H9 (cell line): ENCODE results near the gene ADH1B. TPM values are rescaled to one million over a fixed set of nuclear protein-coding genes. Genes with fewer than 3 reads are reported as not detected.
A peak's percentile ranks its signal among the peaks of the same experiment; 100 is the strongest.
"Not testable (repeated sequence)": the region's sequence is repeated elsewhere in the genome, so short reads cannot be mapped to it uniquely, and the experiment has no call there.

Experiments
- DNase-seq: peaks from one replicate; pipeline ENCODE4 v3.0.0-alpha.2; 2017
- H2AFZ ChIP-seq: one replicate; pipeline ENCODE4 v1.6.1; 2013; ENCODE audit warnings: mild to moderate bottlenecking, low read length, control low read depth, moderate library complexity
- H2AK5ac ChIP-seq: 2 replicates; pipeline ENCODE4 v1.6.1; 2013; ENCODE audit warnings: low read length, control low read depth, mixed read lengths; ENCODE audit not compliant: insufficient read length
- H2BK120ac ChIP-seq: one replicate; pipeline ENCODE4 v1.6.1; 2013; ENCODE audit warnings: low read depth, mild to moderate bottlenecking, low read length, control low read depth, inconsistent platforms; ENCODE audit not compliant: poor library complexity, severe bottlenecking
- H2BK12ac ChIP-seq: 2 replicates; pipeline ENCODE4 v1.6.1; 2013; ENCODE audit warnings: low read length, control low read depth, mixed read lengths, low read depth; ENCODE audit not compliant: insufficient read length
- H2BK15ac ChIP-seq: 2 replicates; pipeline ENCODE4 v1.6.1; 2013; ENCODE audit warnings: low read depth, low read length, control low read depth
- H2BK20ac ChIP-seq: one replicate; pipeline ENCODE4 v1.6.1; 2013; ENCODE audit warnings: low read depth, mild to moderate bottlenecking, low read length, control low read depth, inconsistent platforms; ENCODE audit not compliant: poor library complexity, severe bottlenecking
- H2BK5ac ChIP-seq: 2 replicates; pipeline ENCODE4 v1.6.1; 2013; ENCODE audit warnings: low read length, control low read depth, mixed read lengths; ENCODE audit not compliant: insufficient read length
- H3K14ac ChIP-seq: 2 replicates; pipeline ENCODE4 v1.6.1; 2013; ENCODE audit warnings: low read length, control low read depth; ENCODE audit not compliant: insufficient read depth
- H3K18ac ChIP-seq: 2 replicates; pipeline ENCODE4 v1.6.1; 2013; ENCODE audit warnings: low read depth, mild to moderate bottlenecking, mixed read lengths, low read length, control low read depth; ENCODE audit not compliant: insufficient read length
- H3K23ac ChIP-seq: 2 replicates; pipeline ENCODE4 v1.6.1; 2013; ENCODE audit warnings: low read length, control low read depth, mixed read lengths, low read depth; ENCODE audit not compliant: insufficient read length
- H3K23me2 ChIP-seq: 2 replicates; pipeline ENCODE4 v1.6.1; 2013; ENCODE audit warnings: low read depth, mild to moderate bottlenecking, mixed read lengths, low read length, control low read depth; ENCODE audit not compliant: insufficient read length, poor library complexity, severe bottlenecking
- H3K27ac ChIP-seq: 2 replicates; pipeline ENCODE4 v1.5.1; 2013; ENCODE audit warnings: low read length, control low read depth, mixed read lengths, low read depth; ENCODE audit not compliant: insufficient read length
- H3K27me3 ChIP-seq: 2 replicates; pipeline ENCODE4 v1.6.1; 2013; ENCODE audit warnings: low read length, control low read depth, inconsistent platforms; ENCODE audit not compliant: insufficient read depth
- H3K4ac ChIP-seq: 2 replicates; pipeline ENCODE4 v1.6.1; 2013; ENCODE audit warnings: low read depth, mild to moderate bottlenecking, control low read depth, inconsistent platforms, low read length, moderate library complexity
- H3K4me1 ChIP-seq: 2 replicates; pipeline ENCODE4 v1.6.1; 2013; ENCODE audit warnings: low read length, control low read depth, inconsistent platforms; ENCODE audit not compliant: insufficient read depth
- H3K4me2 ChIP-seq: 2 replicates; pipeline ENCODE4 v1.6.1; 2013; ENCODE audit warnings: low read length, control low read depth, mixed read lengths; ENCODE audit not compliant: insufficient read length, insufficient read depth
- H3K56ac ChIP-seq: 2 replicates; pipeline ENCODE4 v1.6.1; 2013; ENCODE audit warnings: low read depth, mild to moderate bottlenecking, mixed read lengths, low read length, control low read depth; ENCODE audit not compliant: insufficient read length
- H3K79me1 ChIP-seq: 2 replicates; pipeline ENCODE4 v1.6.1; 2013; ENCODE audit warnings: low read depth, mild to moderate bottlenecking, moderate library complexity, low read length, control low read depth, inconsistent platforms; ENCODE audit not compliant: insufficient read depth, poor library complexity, severe bottlenecking
- H3K79me2 ChIP-seq: 2 replicates; pipeline ENCODE4 v1.6.1; 2013; ENCODE audit warnings: low read length, control low read depth, inconsistent platforms; ENCODE audit not compliant: insufficient read depth
- H3K9ac ChIP-seq: 2 replicates; pipeline ENCODE4 v1.6.1; 2013; ENCODE audit warnings: low read length, control low read depth, mixed read lengths; ENCODE audit not compliant: insufficient read length; ENCODE audit errors: extremely low read depth
- H3K9me3 ChIP-seq: one replicate; pipeline ENCODE4 v1.6.1; 2013; ENCODE audit warnings: low read depth, low read length, inconsistent platforms; ENCODE audit not compliant: control insufficient read depth
- H3T11ph ChIP-seq: one replicate; pipeline ENCODE4 v1.6.1; 2013; ENCODE audit warnings: mild to moderate bottlenecking, low read length, control low read depth, inconsistent platforms
- H4K20me1 ChIP-seq: one replicate; pipeline ENCODE4 v1.6.1; 2013; ENCODE audit not compliant: control insufficient read depth, insufficient read length, insufficient read depth
- H4K5ac ChIP-seq: 2 replicates; pipeline ENCODE4 v1.6.1; 2013; ENCODE audit warnings: low read depth, mild to moderate bottlenecking, mixed read lengths, low read length, control low read depth; ENCODE audit not compliant: insufficient read length
- H4K8ac ChIP-seq: replicated peaks from 2 replicates; pipeline ENCODE4 v1.6.1; 2013; ENCODE audit warnings: low read length, control low read depth, mixed read lengths, low read depth; ENCODE audit not compliant: insufficient read length
- H4K91ac ChIP-seq: 2 replicates; pipeline ENCODE4 v1.6.1; 2013; ENCODE audit warnings: low read depth, mild to moderate bottlenecking, moderate library complexity, mixed read lengths, low read length, control low read depth; ENCODE audit not compliant: insufficient read length
- H3K27ac Mint-ChIP-seq, 3 experiments: 2 replicates in 2 of 3; 3 replicates in 1 of 3; pipeline ENCODE4 v1.8.0; 2020 to 2021; ENCODE audit warnings: mixed read lengths in 3 of 3, mild to moderate bottlenecking in 1 of 3, moderate library complexity in 1 of 3
- H3K27me3 Mint-ChIP-seq: 2 replicates; pipeline ENCODE4 v1.8.0; 2021; ENCODE audit warnings: low read depth, mild to moderate bottlenecking, moderate library complexity, mixed read lengths
- H3K36me3 Mint-ChIP-seq, 3 experiments: 2 replicates in 2 of 3; 3 replicates in 1 of 3; pipeline ENCODE4 v1.8.0; 2020 to 2021; ENCODE audit warnings: low read depth in 3 of 3, mixed read lengths in 3 of 3; ENCODE audit not compliant: insufficient read depth in 1 of 3
- H3K4me1 Mint-ChIP-seq, 2 experiments: 2 replicates each; pipeline ENCODE4 v1.8.0; 2020; ENCODE audit warnings: mixed read lengths in 2 of 2
- H3K4me3 Mint-ChIP-seq, 2 experiments: 2 replicates in 1 of 2; 3 replicates in 1 of 2; pipeline ENCODE4 v1.8.0; 2020 to 2021; ENCODE audit warnings: mild to moderate bottlenecking in 2 of 2, mixed read lengths in 2 of 2, moderate library complexity in 1 of 2
- H3K9me3 Mint-ChIP-seq, 2 experiments: 2 replicates in 1 of 2; 3 replicates in 1 of 2; pipeline ENCODE4 v1.8.0; 2020; ENCODE audit warnings: mild to moderate bottlenecking in 2 of 2, mixed read lengths in 2 of 2, moderate library complexity in 1 of 2
- CTCF ChIP-seq: fragments of 200-600 bp; sonication (generic); conservative IDR thresholded peaks from 3 replicates; pipeline ENCODE4 v1.8.0; 2021; ENCODE audit warnings: antibody characterized with exemption, mild to moderate bottlenecking
- WGBS: extraction: QIAGEN DNeasy Blood & Tissue Kit; methylation state at CpG from one replicate; pipeline ENCODE4 v1.1.7; 2013; ENCODE audit warnings: missing lambda C conversion rate, low lambda C conversion rate, mixed read lengths; ENCODE audit not compliant: insufficient read length; ENCODE audit errors: extremely low coverage; 5-methylcytosine and 5-hydroxymethylcytosine counted together
- long read RNA-seq: library from polyadenylated mRNA; unstranded; transcript quantifications from one replicate; pipeline ENCODE4 v2.0.0, GENCODE V29; 2020
- total RNA-seq: library from RNA; stranded (reverse); gene quantifications from 2 replicates; pipeline ENCODE4 v1.2.1, GENCODE V29; 2021

Gene ADH1B
- total RNA-seq: not detected in 2 replicates
- long read RNA-seq: 0 reads

- Histone ChIP-seq H2BK5ac (no peak within 1 kb of the TSS), H3K27me3 (no peaks in the 10 kb centered on the region), H3K14ac (no peak within 1 kb of the TSS), H3K4me1 (no peaks in the 10 kb centered on the region; the same call in 1 of the 2 replicates), H3K4me2 (no peak within 1 kb of the TSS), H3K79me2 (no peaks in the 10 kb centered on the region), H3K18ac (no peak within 1 kb of the TSS), H3K9ac (no peak within 1 kb of the TSS), H4K5ac (no peak within 1 kb of the TSS), H2AFZ (no peak within 1 kb of the TSS), H2BK120ac (no peak within 1 kb of the TSS), H3K79me1 (no peaks in the 10 kb centered on the region), H3T11ph (no peak within 1 kb of the TSS), H4K8ac (no peak within 1 kb of the TSS), H3K23me2 (no peaks in the 10 kb centered on the region), H2AK5ac (no peak within 1 kb of the TSS), H2BK12ac (no peak within 1 kb of the TSS), H4K20me1 (no peaks in the 10 kb centered on the region), H3K56ac (no peak within 1 kb of the TSS), H3K23ac (no peak within 1 kb of the TSS), H2BK20ac (no peak within 1 kb of the TSS), H3K9me3 (no peaks in the 10 kb centered on the region), H4K91ac (no peak within 1 kb of the TSS), H3K4ac (no peak within 1 kb of the TSS), H2BK15ac (no peak within 1 kb of the TSS), H3K27ac (no peak within 1 kb of the TSS)
- Mint-ChIP-seq H3K4me3 (no peak within 1 kb of the TSS), H3K4me1 (peaks cover 7 to 10% of the 10 kb centered on the region in 2 experiments), H3K36me3 (peaks cover 0 to 6% (median 3%) of the 10 kb centered on the region in 3 experiments; a peak in 6 of 7 replicates), H3K27ac (peak within 1 kb of the TSS in 1 of 3 experiments; percentile 17; a peak in 1 of 7 replicates), H3K9me3 (peaks cover 5 to 6% of the 10 kb centered on the region in 2 experiments), H3K27me3 (no peaks in the 10 kb centered on the region)
- no peak for TF ChIP-seq CTCF
- no CpG with 5 or more reads among the region's 8 CpGs for WGBS
- no peak for DNase-seq
These were observed at the start of gene ADH1B for GRCh38 chr4:99321241-99322191. Gene ADH1B (minus strand): TSS chr4:99321401. CDS start chr4:99321331, 70 bp downstream.

GRCh38 chr4:99367817-99368216 lies 46.6 kb upstream of the ADH1B start:
- WGBS: no CpG with 5 or more reads among the region's 2 CpGs
- not testable (repeated sequence) for H4K91ac ChIP-seq, H3K9me3 ChIP-seq

More at GRCh38 chr4:99367817-99368216, 46.6 kb upstream of the ADH1B start:
- peak overlapping the region; percentile 28 for H2BK120ac ChIP-seq
- H3K56ac ChIP-seq, H3K4me2 ChIP-seq, H3K27me3 Mint-ChIP-seq, H3K4me3 Mint-ChIP-seq, H2BK12ac ChIP-seq, DNase-seq, H3K27me3 ChIP-seq, H4K8ac ChIP-seq, H3K79me1 ChIP-seq, H3K14ac ChIP-seq, H3K23ac ChIP-seq, H2BK15ac ChIP-seq, H3K23me2 ChIP-seq, H3K27ac ChIP-seq, H2BK20ac ChIP-seq, H3K18ac ChIP-seq, H3K4me1 ChIP-seq, H3T11ph ChIP-seq, H3K4ac ChIP-seq, H4K5ac ChIP-seq, H3K27ac Mint-ChIP-seq, H4K20me1 ChIP-seq, H2BK5ac ChIP-seq, H3K79me2 ChIP-seq, H2AFZ ChIP-seq, H3K4me1 Mint-ChIP-seq, H3K9ac ChIP-seq, H3K36me3 Mint-ChIP-seq, H2AK5ac ChIP-seq: not testable (repeated sequence)
- peaks cover 9 to 18% of the 10 kb centered on the region in 2 experiments; a peak in 4 of 5 replicates for H3K9me3 Mint-ChIP-seq
